Midbrain (tissue), 1 donor: ENCODE results near the gene AGPAT3.

ENCODE experiments used
- DNase-seq: peaks from one replicate; lab custom pipeline; 2025; lab: John Stamatoyannopoulos, UW

AGPAT3 gene

GRCh38 chr21:43997766-43998742 is 133.0 kb downstream of the AGPAT3 start:
- no peak for DNase-seq

DNA sequence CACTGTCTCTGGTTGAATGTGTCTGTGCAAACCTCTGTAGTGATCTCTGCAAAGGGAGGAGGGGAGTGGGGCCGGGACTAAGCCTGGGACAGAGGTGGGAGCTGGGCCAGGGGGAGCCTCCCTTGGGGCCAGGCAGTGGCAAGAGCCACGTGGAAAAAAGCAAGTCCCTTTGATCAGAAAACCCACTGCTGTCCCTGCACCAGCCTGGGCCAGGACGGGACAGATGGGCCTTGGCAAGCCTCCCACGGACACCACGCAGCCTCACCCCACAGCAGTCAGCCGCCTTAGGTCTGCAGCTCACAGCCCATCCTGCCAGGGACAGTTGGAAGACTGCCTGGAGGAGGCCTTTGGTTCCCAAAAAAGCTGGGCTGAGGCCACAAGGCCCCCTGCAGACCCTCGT is 135.3 kb downstream of the AGPAT3 start:
- peak; percentile 84 for DNase-seq

- no peak for DNase-seq
Measured at GRCh38 chr21:44002511-44002910, 137.5 kb downstream of the AGPAT3 start.

- DNase-seq = no peak
Measured at GRCh38 chr21:44003307-44003966, 138.4 kb downstream of the AGPAT3 start.

DNA sequence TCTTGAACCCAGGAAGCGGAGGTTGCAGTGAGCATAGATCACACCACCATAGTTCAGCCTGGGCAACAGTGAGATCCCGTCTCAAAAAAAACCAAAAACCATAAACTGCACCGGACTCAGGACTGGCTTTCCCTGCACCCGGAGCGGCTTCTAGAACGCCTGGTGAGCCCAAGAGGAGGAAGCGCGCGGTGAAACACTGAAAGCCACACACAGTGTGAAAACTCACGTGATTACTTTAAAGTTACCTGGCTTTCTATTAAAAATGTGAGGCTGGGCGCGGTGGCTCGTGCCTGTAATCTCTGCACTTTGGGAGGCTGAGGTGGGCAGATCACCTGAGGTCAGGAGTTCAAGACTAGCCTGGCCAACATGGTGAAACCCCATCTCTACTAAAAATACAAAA is 140.0 kb downstream of the AGPAT3 start:
- DNase-seq = no peak

DNA sequence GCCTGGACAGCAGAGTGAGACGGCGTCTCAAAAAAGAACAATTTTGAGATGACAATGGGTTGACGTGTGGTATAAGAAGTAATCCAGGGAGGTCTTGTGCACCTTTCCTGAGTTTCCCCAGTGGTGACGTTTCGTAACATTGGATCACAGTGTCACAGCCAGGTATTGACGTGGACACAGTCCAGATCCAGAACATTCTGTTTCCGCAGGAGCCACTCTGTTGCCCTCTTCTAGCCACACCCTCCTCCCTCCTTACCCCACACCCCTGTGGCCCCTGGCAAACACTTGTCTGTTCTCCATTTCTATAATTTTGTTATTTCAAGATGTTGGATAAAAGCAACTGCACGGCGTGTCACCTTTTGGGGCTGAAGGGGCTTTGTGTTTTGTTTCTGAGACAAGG is 140.6 kb downstream of the AGPAT3 start:
- no peak for DNase-seq

GRCh38 chr21:44006017-44006619 is 141.1 kb downstream of the AGPAT3 start:
- DNase-seq = no peak

DNA sequence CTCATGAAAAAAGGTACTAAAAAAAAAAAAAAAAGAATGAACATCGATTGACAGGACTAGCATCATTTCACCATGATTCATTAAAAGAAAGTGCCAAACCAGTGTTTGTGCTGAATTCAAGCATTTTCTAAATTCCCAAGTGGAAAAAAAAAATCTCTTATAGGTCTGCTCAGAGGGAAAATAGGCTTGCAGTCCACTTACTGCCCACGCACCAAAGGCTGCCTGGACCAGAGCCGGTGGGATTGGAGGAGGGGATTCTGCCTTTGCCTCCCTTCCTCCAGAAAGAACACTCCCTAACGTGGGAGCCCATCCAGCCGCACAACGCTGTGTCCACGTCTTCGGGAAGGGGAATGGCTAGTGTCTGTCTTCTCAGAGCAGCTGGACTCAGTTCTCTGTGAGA is 141.6 kb downstream of the AGPAT3 start:
- no peak for DNase-seq

DNA sequence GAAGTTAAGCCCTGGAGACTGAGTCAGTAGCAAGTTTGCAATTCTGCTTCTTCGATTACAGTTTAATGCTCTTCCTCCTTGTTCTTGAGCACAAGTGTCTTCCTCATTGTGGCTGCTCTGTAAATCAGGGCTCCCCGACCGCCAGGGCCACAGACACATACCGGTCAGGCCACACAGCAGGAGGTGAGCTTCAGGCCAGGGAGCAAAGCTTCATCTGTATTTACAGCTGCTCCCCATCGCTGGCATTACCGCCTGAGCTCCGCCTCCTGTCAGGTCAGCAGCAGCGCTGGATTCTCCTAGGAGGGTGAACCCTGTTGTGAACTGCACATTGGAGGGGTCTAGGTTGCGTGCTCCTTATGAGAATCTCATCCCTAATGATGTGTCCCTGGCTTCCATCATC is 145.4 kb downstream of the AGPAT3 start:
- DNase-seq = no peak

- DNase-seq = no peak
Measured at GRCh38 chr21:44011123-44011522, 146.1 kb downstream of the AGPAT3 start.

DNA sequence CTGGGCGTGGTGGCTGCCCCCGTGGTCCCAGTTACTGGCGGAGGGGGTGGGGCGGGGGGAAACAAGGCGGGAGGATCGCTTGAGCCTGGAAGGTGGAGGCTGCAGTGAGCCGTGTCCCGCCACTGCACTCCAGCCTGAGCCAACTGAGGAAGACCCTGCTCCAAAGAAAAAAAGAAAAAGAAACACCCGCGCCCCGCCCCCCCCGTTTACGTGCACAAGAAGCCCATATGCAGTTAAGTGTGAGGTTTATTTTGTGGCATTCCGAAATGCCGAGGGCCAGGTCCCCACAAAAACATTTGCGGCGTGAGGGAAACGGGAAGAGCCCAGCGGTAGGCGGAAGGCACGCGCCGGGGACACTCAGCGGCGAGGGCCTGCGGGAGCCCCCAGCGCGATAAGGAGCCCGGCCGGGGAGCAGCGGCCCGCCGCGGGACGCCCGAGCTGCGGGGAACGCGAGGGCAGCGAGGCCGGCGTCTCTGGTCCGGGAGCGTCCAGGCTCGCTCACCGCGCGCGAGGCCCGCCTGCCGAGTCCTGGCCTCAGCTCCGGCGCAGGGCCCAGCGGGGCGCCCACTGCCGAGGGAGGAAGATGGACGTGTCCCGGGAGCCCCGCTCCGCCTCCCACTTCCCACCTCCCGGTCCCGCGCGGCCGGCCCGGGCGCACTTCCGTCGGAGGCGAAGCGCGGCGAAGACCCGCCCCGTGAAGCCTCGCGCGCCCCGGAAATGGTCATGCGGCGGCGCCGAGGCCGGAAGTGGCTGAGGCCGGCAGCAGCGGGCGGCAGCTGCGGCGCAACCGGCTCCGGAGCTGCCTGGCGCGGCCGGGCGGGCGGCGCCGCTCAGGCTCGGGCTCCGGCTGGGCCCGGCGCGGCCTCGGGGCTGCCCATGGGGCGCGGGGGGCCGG is 146.8 kb downstream of the AGPAT3 start, which contains the start of gene TRAPPC10:
TRAPPC10 (plus strand) TSS at position 731 of the 895 bp plus-strand sequence. CDS start 185 bp downstream, outside the sequence.
- DNase-seq = peak; percentile 93

DNA sequence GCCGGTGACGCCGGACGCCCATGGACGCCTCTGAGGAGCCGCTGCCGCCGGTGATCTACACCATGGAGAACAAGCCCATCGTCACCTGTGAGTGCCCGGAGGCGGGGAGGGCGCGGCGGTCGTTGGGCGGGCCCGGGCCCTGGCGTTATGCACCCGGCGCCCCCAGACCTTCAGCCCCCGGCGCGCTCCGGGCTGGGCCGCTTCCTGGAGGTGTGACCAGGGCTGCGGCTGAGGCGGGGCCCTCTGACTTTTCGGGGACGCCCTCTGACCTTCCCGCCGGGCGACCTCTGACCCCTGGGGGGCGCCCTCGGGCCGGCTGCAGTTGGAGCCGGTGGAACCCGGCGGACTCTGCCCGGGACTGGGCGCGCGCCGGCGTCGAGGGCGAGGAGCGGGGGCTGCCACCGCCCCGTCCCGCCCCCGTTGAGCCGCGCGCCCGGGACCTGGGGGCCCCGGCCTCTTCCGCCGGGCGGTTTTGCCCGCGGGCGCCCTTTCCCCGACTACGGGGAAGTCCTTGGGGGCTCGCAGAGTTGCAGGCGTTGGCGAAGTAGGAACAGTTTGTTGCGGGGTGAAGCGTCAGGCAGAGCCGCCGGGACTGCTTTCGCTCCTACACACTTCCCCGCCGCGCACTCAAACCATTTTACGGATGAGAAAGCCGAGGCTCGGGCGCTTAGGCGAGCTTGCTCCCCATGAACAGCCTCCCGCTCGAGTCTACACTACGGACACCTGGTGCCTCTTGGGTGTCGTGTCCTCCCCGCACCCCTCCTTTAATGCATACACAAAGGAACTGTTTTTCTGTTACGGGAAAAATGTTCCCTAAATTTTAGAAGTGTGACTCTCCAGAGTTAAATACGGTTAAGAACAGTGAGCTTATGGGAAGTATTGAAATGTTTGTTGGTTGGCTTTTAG is 147.7 kb downstream of the AGPAT3 start:
- DNase-seq = peak; percentile 40

DNA sequence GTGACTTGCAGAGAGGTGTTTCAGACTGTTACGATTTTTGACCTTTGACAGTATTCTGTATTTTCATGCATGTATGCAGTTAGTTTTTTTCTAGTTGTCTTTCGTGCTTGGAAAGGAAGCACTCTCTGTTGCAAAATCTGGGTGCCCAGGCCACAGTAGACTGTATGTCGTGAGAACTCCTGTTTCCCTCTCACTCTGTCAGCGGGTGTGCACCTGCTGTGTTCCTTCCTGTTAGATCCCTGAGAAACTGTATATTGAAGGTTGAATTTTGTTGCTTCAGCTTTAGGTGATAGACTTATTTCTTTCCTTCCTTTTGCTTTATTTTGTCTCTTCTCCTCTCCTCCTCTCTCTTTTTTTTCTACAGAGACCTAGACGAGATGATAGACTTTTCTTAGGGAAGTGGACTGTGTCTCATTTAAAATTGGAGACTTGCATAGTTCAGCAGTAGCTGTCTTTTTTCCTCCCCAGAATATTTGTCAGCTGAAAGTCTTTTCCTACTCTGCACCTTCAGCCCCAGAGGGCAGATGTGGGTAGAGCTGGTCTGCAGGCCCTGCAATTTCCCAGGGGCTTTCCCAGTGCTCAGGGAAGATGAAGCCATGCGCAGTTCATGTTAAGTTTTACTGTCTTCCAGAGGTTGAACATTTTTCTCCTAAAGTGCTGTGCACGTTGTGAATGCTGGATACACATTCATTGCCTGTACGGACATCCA is 148.5 kb downstream of the AGPAT3 start:
- no peak for DNase-seq

DNA sequence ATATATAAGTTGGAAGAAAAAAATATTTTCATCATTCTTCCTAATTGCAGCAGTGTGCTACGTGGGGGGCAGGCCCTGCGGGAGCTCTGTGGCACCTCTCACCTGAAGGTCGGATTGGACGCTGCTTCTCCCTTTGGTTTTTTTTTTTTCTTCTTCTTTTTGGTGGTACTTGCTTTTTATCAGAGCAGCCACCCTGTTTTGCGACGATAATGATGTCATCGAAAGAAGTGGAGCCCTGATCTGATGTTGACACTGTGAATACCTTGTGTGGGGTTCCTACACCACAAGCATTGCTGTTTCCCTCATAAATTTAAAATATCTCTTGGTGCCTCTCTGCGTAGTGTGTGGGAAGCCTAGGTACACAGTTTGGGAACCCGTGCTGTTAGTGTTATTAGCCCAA is 152.6 kb downstream of the AGPAT3 start:
- no peak for DNase-seq

DNA sequence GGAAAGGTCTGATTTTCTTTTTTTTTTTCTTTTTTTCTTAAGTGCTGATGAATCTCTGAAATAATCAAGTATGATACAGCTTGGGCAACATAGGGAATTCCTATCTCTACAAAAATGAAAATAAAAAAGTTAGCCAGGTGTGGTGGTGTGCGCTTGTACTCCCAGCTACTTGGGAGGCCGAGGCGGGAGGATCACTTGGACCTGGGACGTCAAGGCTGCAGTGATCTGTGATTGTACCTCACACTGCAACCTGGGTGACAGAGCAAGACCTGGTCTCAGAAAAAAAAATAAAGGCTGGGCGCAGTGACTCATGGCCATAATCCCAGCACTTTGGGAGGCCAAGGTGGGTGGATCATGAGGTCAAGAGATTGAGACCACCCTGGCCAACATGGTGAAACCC is 153.1 kb downstream of the AGPAT3 start:
- no peak for DNase-seq

GRCh38 chr21:44018813-44019567 is 154.0 kb downstream of the AGPAT3 start:
- DNase-seq = no peak

DNA sequence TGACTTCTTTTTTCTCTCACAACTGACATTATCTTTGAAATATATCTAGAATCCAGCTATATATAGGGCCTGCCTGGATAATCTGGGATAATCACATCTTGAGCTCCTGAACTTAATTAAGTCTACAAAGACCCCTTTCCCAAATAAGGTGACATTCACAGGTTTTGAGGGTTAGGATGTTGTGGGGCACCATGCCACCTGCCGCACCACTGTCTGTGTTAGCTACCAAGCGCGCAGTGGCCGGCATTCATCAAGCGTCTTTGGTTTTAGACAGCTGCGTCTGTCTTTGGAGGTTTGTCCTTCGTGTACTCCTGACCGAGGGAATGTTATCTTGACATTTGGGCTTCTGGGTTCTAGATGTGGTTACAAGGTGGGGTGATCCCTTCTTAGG is 154.5 kb downstream of the AGPAT3 start:
- DNase-seq = no peak

DNA sequence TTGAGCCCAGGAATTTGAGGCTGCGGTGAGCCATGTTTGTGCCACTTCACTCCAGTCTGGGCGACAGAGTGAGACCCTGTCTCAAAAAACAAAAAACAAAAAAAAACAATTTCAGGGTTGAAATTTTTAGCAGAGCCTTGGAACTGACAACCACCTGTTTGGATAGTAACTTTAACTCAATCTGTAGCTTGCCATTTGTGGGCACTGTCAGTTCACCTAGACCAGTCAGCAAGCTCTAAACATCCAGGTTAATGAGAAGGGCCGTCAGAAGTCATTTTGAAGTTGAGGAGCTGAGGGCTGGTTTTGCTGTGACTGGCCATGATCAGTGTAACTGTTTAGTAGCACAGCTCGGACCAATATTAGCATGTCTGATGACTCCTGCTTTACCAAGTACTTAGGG is 155.5 kb downstream of the AGPAT3 start:
- no peak for DNase-seq

- DNase-seq = no peak
Measured at GRCh38 chr21:44021064-44021463, 156.0 kb downstream of the AGPAT3 start.
